Measurements from ENCODE around the gene TMEM132C.

The TMEM132C gene

GRCh38 chr12:128699106-128699505, 432.1 kb downstream of the TMEM132C start:
- DNase-seq (ENCODE audit: extremely low read depth, low read depth): no peak

GRCh38 chr12:128702371-128702770, 435.4 kb downstream of the TMEM132C start:
- TF ChIP-seq, protein P1, sequence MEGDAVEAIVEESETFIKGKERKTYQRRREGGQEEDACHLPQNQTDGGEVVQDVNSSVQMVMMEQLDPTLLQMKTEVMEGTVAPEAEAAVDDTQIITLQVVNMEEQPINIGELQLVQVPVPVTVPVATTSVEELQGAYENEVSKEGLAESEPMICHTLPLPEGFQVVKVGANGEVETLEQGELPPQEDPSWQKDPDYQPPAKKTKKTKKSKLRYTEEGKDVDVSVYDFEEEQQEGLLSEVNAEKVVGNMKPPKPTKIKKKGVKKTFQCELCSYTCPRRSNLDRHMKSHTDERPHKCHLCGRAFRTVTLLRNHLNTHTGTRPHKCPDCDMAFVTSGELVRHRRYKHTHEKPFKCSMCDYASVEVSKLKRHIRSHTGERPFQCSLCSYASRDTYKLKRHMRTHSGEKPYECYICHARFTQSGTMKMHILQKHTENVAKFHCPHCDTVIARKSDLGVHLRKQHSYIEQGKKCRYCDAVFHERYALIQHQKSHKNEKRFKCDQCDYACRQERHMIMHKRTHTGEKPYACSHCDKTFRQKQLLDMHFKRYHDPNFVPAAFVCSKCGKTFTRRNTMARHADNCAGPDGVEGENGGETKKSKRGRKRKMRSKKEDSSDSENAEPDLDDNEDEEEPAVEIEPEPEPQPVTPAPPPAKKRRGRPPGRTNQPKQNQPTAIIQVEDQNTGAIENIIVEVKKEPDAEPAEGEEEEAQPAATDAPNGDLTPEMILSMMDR (IDR thresholded peaks at IDR 0.05; ENCODE audit: low read depth, low read length, missing control alignments): no peak
- no peak overlapping the region for H3K4me3 ChIP-seq (replicated peaks; ENCODE audit: low read depth, low read length)
- DNase-seq (ENCODE audit: extremely low read depth, low read depth): no peak

More at GRCh38 chr12:128699106-128699505, 432.1 kb downstream of the TMEM132C start:
- no peak overlapping the region for H3K4me3 ChIP-seq (replicated peaks; ENCODE audit: low read depth, low read length)
- TF ChIP-seq, protein P1 (IDR thresholded peaks at IDR 0.05; ENCODE audit: low read depth, low read length, missing control alignments): no peak

GRCh38 chr12:128705140-128705539, 438.2 kb downstream of the TMEM132C start:
- TF ChIP-seq, protein P1 (IDR thresholded peaks at IDR 0.05; ENCODE audit: low read depth, low read length, missing control alignments): no peak
- no peak overlapping the region for H3K4me3 ChIP-seq (replicated peaks; ENCODE audit: low read depth, low read length)
- no peak for DNase-seq (ENCODE audit: extremely low read depth, low read depth)

GRCh38 chr12:128707488-128707887, 440.5 kb downstream of the TMEM132C start:
- DNase-seq (ENCODE audit: extremely low read depth, low read depth): no peak
- TF ChIP-seq, protein P1 (IDR thresholded peaks at IDR 0.05; ENCODE audit: low read depth, low read length, missing control alignments): no peak
- H3K4me3 ChIP-seq (replicated peaks; ENCODE audit: low read depth, low read length): no peak overlapping the region

DNA sequence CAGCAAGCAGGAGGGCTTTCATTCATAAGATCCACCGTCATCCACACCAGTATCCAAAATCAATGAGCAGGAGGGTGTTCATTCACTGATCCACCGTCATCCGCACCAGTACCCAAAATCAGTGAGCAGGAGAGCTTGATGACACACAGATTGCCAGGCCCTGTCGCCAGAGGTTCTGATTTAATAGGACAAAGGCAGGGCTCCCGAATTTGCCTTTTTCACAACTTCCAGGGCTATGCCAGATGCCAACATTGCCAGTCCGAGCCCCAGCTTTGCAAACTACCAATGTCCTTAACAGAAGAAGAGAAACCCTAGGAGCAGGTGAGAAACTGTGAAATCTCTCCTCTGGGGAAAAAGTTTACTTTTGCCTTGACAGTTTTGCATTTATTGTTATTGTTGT, 441.8 kb downstream of the TMEM132C start:
- DNase-seq (ENCODE audit: extremely low read depth, low read depth): no peak
- TF ChIP-seq, protein P1 (IDR thresholded peaks at IDR 0.05; ENCODE audit: low read depth, low read length, missing control alignments): no peak
- no peak overlapping the region for H3K4me3 ChIP-seq (replicated peaks; ENCODE audit: low read depth, low read length)

DNA sequence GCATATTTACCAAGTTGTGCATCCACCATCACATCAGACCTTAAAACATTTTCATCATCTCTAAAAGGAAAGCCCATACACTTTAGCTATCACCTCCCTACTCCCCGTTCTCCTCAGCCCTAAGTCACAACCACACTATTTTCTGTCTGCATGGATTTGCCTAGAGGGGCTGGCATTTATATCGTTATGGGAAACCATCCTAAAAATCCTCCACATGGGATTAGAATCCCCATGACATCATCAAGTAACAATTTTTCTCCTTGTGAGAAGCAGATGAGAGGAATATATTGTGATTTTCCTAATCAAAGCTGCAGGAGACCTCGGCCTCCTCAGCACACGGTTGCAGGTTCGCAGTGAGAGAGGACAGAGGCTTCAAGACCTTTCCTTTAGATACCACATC, 442.7 kb downstream of the TMEM132C start:
- TF ChIP-seq, protein P1 (IDR thresholded peaks at IDR 0.05; ENCODE audit: low read depth, low read length, missing control alignments): no peak
- DNase-seq (ENCODE audit: extremely low read depth, low read depth): no peak

GRCh38 chr12:128711486-128711885, 444.5 kb downstream of the TMEM132C start:
- no peak overlapping the region for H3K4me3 ChIP-seq (replicated peaks; ENCODE audit: low read depth, low read length)
- TF ChIP-seq, protein P1 (IDR thresholded peaks at IDR 0.05; ENCODE audit: low read depth, low read length, missing control alignments): no peak
- no peak for DNase-seq (ENCODE audit: extremely low read depth, low read depth)

More for the DNA sequence above, 442.7 kb downstream of the TMEM132C start:
- H3K4me3 ChIP-seq (replicated peaks; ENCODE audit: low read depth, low read length): no peak overlapping the region

All from HFF-Myc (cell line).